ENCODE measurements around the gene GBP6.

The GBP6 gene

DNA sequence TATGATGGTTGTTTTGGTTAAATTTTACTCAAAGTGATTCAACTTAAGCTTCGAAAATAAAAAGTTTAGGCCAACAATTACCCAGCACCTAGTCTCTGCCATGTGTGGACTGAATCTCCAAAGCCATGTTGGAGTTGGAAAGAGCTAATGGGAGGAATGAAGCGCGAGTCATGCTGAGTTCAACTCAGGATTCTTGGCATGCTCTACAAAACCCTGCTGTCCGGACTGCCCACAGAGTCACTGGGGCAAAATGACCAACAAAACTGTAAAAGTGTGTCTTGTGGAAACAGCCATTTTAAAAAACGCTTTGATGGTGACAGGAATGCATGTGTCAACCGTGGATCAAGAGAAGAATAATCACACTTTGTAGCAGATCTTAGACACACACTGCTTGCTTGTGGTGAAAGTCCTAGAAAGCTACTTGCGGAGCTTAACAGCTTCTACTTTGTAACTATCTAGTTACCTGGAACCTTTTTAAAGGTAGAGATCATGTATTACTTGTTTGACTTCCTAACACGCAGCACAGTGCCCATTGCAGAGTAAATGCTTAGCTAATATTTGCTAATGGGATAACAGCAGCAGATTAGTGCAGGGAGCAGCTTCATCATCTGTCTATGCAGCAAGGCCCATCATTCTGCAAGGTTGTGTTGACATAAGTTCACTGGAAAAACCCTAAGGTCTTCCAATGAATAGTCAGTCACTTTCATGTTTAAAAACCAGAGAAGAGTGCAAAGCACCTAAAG is 7.0 kb upstream of the GBP6 start:
- H3F3A ChIP-seq (ENCODE audit: control insufficient read depth, insufficient read depth): no peaks in the 10 kb centered on the region
- no peak for TF ChIP-seq EZH2phosphoT487 (IDR thresholded peaks at IDR 0.05; ENCODE audit: borderline replicate concordance, low read length)
- TF ChIP-seq, protein P1, sequence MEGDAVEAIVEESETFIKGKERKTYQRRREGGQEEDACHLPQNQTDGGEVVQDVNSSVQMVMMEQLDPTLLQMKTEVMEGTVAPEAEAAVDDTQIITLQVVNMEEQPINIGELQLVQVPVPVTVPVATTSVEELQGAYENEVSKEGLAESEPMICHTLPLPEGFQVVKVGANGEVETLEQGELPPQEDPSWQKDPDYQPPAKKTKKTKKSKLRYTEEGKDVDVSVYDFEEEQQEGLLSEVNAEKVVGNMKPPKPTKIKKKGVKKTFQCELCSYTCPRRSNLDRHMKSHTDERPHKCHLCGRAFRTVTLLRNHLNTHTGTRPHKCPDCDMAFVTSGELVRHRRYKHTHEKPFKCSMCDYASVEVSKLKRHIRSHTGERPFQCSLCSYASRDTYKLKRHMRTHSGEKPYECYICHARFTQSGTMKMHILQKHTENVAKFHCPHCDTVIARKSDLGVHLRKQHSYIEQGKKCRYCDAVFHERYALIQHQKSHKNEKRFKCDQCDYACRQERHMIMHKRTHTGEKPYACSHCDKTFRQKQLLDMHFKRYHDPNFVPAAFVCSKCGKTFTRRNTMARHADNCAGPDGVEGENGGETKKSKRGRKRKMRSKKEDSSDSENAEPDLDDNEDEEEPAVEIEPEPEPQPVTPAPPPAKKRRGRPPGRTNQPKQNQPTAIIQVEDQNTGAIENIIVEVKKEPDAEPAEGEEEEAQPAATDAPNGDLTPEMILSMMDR (IDR thresholded peaks at IDR 0.05; ENCODE audit: low read depth, low read length, poor library complexity, severe bottlenecking): no peak
- H3K9me3 ChIP-seq (ENCODE audit: control insufficient read depth, insufficient read depth, low read length): no peaks in the 10 kb centered on the region
- peaks cover 6% of the 10 kb centered on the region for H3K27me3 ChIP-seq (ENCODE audit: control insufficient read depth, low read length)
- no peaks in the 10 kb centered on the region for H4K20me1 ChIP-seq (ENCODE audit: control insufficient read depth, insufficient read depth, low read depth, low read length)
- no peaks in the 10 kb centered on the region for H3K9me2 ChIP-seq (replicated peaks; ENCODE audit: control insufficient read depth, low read length)
- H3K4me2 ChIP-seq (ENCODE audit: low read length): no peak overlapping the region
- no peaks in the 10 kb centered on the region for H3K79me2 ChIP-seq (ENCODE audit: control insufficient read depth, low read length)
- H3K36me3 ChIP-seq (ENCODE audit: control insufficient read depth, low read length): no peaks in the 10 kb centered on the region
- no peak overlapping the region for H3K27ac ChIP-seq (ENCODE audit: low read depth, low read length)
- H3K4me3 ChIP-seq (ENCODE audit: low read length): no peak overlapping the region
- H3K4me1 ChIP-seq (ENCODE audit: control insufficient read depth, low read length): no peaks in the 10 kb centered on the region

DNA sequence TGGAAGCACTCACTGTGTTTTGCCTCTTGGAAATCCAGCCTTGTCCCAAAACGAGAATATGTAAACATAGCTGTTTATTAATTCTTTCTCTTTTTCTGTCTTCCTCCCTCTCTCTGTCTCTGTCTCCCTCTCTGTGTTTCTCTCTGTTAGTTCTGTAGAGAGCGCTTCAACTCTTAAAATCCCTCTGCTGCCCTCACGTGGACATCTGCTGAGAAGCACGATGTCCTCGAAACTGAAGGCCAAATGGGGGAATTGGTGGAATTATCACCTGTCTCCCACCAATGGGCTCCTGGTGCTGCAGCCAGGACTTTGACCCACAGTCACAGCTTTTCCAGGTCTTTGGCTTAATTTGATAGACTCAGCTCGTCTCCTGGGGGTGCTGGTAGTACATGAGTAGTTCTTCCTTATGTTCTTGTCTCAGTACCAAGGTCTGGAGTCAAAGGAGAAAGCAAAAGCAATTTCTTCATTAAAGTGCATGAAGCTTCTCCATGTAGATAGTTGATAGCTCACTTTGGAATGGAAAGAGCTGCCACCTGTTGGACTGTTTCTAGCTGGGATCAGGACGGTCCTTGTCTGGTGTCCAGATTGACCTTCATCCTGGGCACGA is 5.5 kb upstream of the GBP6 start:
- Histone ChIP-seq H3K4me1 (ENCODE audit: control insufficient read depth, low read length) (no peaks in the 10 kb centered on the region), H4K20me1 (ENCODE audit: control insufficient read depth, insufficient read depth, low read depth, low read length) (no peaks in the 10 kb centered on the region), H3K9me2 (replicated peaks; ENCODE audit: control insufficient read depth, low read length) (no peaks in the 10 kb centered on the region), H3K27ac (ENCODE audit: low read depth, low read length) (no peak overlapping the region), H3K79me2 (ENCODE audit: control insufficient read depth, low read length) (no peaks in the 10 kb centered on the region), H3K4me3 (ENCODE audit: low read length) (no peak overlapping the region), H3F3A (ENCODE audit: control insufficient read depth, insufficient read depth) (no peaks in the 10 kb centered on the region), H3K9me3 (ENCODE audit: control insufficient read depth, insufficient read depth, low read length) (no peaks in the 10 kb centered on the region), H3K4me2 (ENCODE audit: low read length) (no peak overlapping the region), H3K36me3 (ENCODE audit: control insufficient read depth, low read length) (no peaks in the 10 kb centered on the region), H3K27me3 (ENCODE audit: control insufficient read depth, low read length) (peaks cover 6% of the 10 kb centered on the region)
- TF ChIP-seq, protein P1 (IDR thresholded peaks at IDR 0.05; ENCODE audit: low read depth, low read length, poor library complexity, severe bottlenecking): peak; percentile 70
- TF ChIP-seq EZH2phosphoT487 (IDR thresholded peaks at IDR 0.05; ENCODE audit: borderline replicate concordance, low read length): no peak

DNA sequence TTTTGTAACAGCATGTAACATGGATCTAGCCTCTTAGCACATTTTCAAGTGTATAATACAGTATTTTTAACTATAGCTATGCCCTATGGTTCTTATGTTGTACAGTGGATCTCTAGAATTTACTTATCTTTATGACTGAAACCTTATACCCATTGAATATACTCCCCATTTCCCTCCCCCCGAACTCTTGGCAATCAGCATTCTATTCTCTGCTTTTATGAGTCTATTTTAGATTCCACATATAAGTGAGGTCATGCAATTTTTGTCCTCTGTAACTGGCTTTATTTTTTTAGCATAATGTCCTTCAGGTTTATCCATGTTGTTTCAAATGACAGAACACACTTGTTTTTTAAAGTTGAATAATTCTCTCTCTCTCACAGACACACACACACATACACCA is 3.1 kb upstream of the GBP6 start:
- Histone ChIP-seq H3K4me1 (ENCODE audit: control insufficient read depth, low read length) (no peaks in the 10 kb centered on the region), H3K4me2 (ENCODE audit: low read length) (no peak overlapping the region), H3F3A (ENCODE audit: control insufficient read depth, insufficient read depth) (no peaks in the 10 kb centered on the region), H3K27me3 (ENCODE audit: control insufficient read depth, low read length) (peaks cover 2% of the 10 kb centered on the region; the same call in 1 of the 2 replicates), H3K9me2 (replicated peaks; ENCODE audit: control insufficient read depth, low read length) (no peaks in the 10 kb centered on the region), H3K4me3 (ENCODE audit: low read length) (no peak overlapping the region), H3K9me3 (ENCODE audit: control insufficient read depth, insufficient read depth, low read length) (no peaks in the 10 kb centered on the region), H3K27ac (ENCODE audit: low read depth, low read length) (no peak overlapping the region), H4K20me1 (ENCODE audit: control insufficient read depth, insufficient read depth, low read depth, low read length) (no peaks in the 10 kb centered on the region), H3K36me3 (ENCODE audit: control insufficient read depth, low read length) (no peaks in the 10 kb centered on the region), H3K79me2 (ENCODE audit: control insufficient read depth, low read length) (no peaks in the 10 kb centered on the region)
- no peak for TF ChIP-seq EZH2phosphoT487 (IDR thresholded peaks at IDR 0.05; ENCODE audit: borderline replicate concordance, low read length)

DNA sequence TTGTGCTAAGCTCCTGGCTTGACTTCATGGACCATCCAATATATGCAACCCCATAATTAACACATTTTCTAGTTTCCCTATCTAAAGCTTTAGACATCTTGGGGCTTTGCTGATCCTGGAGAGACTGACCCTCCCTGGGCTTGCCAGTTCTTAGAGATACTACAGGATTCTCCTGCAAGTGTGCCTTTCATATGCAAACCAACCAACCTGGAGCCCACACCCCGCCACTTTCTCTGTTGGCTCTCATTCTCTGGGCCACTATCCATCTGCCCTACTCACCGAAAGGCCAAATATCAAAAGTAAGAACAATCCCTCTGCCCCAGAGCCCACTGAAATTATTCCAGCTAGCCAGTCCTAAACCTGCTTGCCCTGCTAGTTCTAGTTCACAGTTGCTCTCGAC is 2.2 kb upstream of the GBP6 start:
- no peaks in the 10 kb centered on the region for H3K79me2 ChIP-seq (ENCODE audit: control insufficient read depth, low read length)
- no peaks in the 10 kb centered on the region for H3K9me3 ChIP-seq (ENCODE audit: control insufficient read depth, insufficient read depth, low read length)
- H3K4me2 ChIP-seq (ENCODE audit: low read length): no peak overlapping the region
- H3K27me3 ChIP-seq (ENCODE audit: control insufficient read depth, low read length): peaks cover under 1% of the 10 kb centered on the region; the same call in 1 of the 2 replicates
- no peaks in the 10 kb centered on the region for H3K4me1 ChIP-seq (ENCODE audit: control insufficient read depth, low read length)
- H4K20me1 ChIP-seq (ENCODE audit: control insufficient read depth, insufficient read depth, low read depth, low read length): no peaks in the 10 kb centered on the region
- H3K36me3 ChIP-seq (ENCODE audit: control insufficient read depth, low read length): no peaks in the 10 kb centered on the region
- no peaks in the 10 kb centered on the region for H3F3A ChIP-seq (ENCODE audit: control insufficient read depth, insufficient read depth)
- H3K9me2 ChIP-seq (replicated peaks; ENCODE audit: control insufficient read depth, low read length): no peaks in the 10 kb centered on the region
- H3K4me3 ChIP-seq (ENCODE audit: low read length): no peak overlapping the region
- TF ChIP-seq EZH2phosphoT487 (IDR thresholded peaks at IDR 0.05; ENCODE audit: borderline replicate concordance, low read length): no peak
- TF ChIP-seq, protein P1 (IDR thresholded peaks at IDR 0.05; ENCODE audit: low read depth, low read length, poor library complexity, severe bottlenecking): no peak
- no peak overlapping the region for H3K27ac ChIP-seq (ENCODE audit: low read depth, low read length)
